KG1 (cell line): Measurements from ENCODE around the gene ADD2.
"Not testable (repeated sequence)": the region's sequence is repeated elsewhere in the genome, so short reads cannot be mapped to it uniquely, and the experiment has no call there.

Experiments used
- DNase-seq: peaks from one replicate; lab custom pipeline; 2025; lab: John Stamatoyannopoulos, UW

ADD2 gene

DNA sequence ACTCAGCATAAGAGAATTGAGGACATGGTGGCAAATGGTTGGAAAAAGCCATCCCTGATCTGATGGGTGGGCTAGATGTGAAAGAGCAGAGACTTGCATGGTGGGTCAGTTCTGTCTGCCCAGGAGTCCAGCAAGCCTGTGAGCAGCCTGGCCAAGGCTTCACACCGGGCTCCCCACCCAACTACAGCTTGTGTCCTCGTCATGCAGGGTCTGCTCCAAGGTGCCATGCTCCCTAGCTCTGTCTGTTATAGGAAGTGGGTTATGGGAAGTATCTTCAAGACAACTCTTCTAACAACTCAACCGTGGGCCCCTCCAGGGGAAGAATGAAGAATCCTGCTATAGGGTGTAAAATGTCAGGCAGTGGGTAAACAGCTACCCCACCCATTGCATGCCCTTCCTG lies 97.4 kb downstream of the ADD2 start:
- no peak for DNase-seq

DNA sequence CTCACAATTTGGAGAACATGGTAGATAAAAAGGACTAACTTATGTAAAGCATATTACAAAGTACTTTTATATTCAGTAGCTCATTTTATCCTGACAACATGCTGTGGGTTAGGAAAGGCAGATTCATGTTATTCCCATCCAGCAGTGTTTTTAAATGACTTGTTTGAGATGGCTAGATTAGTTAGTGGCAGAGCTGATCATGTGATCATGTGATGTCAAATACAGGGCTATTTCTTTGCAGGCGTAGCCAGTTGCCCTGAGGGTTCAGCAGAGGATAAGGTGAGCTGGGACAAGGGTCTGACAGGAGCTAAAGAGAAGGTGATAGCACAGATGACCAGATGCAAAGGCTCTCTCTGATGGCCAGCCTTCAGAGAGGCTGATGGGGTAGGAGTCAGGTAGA lies 97.8 kb downstream of the ADD2 start:
- no peak for DNase-seq

DNA sequence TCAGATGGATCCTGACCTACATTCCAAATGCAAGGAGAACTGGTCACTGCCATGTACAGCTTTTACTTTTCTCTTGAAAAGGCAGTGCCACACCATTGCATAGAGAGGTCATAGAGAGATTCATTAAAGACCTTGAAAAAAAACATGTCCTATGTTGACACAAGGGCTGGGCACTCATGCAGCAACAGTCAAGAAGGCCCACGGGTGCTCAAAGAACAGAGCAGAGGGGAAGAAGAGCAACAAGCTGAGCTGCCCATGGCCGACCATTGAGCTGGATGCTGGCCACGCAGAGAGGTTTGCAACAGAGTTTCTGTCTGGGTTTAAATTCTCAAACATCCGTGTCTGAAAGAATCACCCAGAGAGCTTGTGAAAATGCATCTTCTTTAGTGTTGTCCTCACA lies 99.1 kb downstream of the ADD2 start:
- no peak for DNase-seq

DNA sequence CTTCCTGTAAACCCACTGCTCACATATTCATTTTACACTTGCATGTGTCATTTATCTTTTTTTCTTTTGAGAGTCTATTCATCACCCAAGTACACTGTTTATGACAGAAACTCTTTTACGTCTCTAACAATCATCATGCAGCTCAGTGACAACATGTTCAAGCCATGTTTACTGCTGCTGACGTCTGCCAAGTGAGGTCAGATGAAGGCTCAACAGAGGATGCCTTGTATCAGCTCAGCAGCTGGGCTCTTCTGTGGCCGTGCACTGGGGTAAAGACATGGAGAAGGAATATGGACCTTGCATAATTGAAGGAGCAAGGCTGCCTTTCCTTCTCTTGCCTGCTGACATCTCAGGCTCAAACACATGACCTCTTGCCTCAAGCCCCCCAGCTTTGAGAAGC lies 99.6 kb downstream of the ADD2 start:
- DNase-seq: no peak

DNA sequence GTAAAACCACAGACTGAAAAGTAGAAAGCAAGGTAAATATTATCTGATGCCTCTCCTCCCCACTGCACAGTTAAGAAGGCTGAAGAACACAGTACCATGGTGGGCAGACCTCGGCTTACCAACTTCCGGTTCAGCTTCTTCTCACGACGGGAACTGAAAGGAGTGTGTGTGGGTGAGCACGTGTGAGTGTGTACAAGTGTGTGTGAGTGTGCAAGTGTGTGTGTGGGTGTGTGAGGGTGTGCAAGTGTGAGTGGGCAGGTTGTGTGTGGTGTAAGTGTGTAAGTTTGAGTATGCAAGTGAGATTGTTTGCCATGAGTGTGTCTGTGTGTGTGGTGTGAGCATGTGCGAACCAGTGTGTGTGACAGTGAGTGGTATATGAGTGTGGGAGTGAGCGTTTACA lies 103.5 kb downstream of the ADD2 start:
- no peak for DNase-seq

DNA sequence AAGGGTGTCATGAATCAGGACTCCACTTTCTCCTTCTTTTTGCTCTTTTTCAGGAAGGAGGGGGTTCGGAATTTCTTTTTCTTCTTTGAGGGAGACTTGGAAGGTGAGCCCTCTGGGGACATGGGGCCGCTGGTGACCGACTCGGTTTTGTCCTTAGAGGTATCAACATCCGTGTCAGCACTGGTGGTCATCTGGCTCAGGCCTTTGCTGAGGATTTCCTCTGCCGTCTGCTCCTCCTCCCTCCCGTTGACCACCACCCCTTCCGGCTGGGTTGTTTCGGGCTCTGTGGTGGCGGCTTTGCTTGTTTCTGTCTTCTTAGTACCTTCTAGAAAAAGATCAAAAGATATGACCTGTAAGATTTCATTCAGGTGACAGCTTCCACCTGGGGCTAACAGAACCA lies 104.6 kb downstream of the ADD2 start:
- DNase-seq: no peak

DNA sequence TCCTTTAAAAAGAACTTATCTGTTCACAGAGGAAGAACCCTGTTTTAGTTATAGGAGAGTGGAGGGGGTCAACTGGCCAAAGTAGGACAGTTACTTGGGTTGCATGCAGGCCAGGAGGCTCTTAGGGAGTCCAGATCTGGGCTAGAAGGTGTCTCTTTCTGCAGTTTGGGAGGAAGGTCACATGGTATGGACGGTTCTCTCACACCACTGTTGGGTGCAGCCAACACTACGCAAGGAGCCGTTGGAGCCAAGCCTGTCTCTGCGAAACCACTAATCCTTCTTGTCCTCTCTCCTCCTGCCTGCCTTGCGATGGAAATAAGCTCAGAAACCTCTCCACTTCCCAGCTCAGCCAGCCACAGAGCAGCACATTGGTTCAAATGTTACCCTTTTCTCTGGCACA lies 108.4 kb downstream of the ADD2 start:
- DNase-seq: no peak

DNA sequence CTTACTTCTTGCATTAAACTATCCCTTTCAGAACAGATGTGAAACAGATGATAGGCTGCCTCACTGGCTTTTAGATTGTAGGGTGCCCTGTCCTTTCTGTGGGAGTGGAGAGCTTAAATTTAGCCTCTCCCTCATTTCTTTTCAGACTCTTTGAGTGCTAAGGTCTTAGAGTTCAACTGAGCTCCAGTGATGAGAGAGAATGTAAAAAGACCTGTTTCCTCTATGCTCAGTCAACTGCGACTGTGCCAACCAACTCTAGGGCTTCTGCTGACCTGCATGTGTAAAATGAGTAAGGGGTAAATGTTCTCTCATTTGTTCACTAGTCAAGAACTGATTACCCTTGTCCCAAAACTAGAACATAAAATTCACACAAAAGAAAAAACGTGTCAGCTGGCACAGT lies 109.5 kb downstream of the ADD2 start:
- no peak for DNase-seq

DNA sequence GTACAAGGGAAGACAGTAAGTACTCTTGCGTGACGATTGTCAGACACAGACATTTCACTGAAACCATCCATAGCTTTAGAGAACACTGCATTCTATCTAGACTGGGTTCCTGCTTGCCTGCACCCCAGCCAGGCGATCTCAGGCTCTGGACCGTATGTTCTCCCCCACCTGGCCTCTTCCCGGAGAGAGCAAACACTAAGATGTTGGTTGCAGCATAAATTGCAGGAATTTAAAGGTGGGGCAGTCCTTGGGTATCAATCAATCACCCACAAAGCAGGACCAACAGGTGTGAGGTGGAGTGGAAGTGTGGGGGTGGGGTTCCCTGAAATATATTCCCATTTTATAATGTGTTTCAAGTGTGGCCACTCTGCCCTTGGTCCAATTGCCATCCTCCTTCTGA lies 110.8 kb downstream of the ADD2 start:
- DNase-seq: no peak

DNA sequence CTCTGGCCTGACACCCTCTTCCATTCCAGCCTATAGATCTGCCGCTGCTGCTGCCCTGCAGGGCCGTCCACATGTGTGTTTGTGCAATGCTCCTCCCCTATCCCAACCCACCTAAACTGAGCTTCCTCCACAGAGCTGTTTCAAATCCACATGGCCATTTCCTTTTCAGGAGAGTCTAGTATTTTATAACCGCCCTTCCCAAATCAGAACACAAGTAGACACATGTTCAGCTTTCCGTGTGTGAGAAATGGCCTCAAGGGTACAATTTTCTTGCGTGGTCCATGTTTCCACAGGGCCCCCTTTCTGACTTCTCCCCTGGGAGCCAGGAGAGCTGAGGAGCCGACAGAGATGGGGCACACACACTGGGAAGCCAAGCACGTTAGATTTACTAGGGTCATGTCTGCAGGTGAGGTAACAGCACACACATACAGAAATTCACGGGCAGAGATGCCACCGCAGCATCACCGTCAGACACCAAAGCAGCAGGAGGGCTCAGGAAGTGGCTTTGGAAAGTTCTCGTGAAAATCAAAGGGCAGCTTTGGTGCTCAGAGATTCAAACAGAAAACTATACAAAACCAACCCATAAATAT lies 111.5 kb downstream of the ADD2 start:
- no peak for DNase-seq

DNA sequence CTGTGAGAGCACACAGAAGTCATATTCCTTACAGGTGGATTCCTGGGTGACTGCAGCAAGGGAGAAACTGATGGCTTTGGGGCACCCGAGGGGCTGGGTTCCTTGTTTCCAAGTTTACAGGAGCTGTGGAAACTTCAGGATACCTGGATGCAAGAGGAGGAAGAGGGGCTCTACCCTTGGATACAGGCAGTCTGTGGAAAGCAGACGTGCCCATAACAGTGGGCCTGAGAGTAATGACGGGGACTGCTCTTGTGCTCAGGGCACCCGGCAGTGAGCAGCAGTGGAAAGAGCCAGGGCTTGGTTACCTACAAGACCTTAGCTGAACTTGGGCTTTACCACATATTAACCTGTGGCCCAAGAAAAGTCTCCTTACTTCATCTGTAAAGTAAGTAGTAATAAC lies 112.2 kb downstream of the ADD2 start:
- DNase-seq: no peak

DNA sequence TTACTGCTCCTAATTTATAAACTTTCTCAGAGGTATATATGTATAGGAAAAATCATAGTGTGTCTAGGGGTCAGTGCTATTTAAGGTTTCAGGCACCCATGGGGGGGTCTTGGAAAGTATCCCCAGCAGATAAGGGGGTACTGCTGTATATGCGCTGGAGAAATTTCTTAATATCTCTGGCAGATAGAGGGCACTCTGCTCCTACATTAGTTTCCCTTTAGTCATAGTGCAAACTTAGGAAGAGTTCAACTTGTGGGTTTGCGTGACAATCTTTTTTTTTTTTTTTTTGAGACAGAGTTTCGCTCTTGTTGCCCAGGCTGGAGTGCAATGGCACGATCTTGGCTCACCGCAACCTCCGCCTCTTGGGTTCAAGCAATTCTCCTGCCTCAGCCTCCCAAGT lies 112.8 kb downstream of the ADD2 start:
- not testable (repeated sequence) for DNase-seq

DNA sequence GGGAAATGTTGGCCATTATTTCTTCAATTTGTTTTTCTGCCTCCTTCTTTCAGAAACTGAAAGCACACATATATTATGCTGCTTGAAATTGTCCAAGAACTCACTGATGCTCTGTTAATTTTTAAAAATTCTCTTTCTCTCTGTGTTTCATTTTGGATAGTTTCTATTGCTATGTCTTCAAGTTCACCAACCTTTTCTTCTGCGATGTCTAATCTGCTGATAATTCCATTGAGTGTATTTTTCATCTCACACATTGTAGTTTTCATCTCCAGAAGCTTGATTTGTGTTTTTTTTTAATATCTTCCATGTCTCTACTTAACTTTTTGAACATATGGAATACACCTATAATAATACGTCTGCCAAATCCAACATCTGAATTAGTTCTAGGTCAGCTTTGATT lies 116.3 kb downstream of the ADD2 start:
- no peak for DNase-seq

DNA sequence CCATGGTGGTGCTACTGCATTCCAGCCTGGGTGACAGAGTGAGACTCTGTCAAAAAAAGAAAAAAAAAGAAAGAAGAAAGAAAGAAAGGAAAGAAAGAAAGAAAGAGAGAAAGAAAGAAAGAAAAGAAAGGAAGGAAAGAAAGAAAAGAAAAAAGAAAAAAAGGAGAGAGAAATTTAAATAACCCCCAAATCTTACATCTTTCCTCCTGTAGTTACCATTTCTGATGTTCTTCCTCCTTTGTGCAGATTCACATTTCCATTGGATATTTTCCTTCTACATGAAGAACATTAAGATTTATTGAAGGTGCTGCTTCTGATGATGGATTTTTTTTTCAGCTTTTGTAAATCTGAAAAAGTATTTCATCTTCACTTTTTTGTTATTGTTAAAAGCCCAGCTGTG lies 117.0 kb downstream of the ADD2 start:
- DNase-seq: no peak

DNA sequence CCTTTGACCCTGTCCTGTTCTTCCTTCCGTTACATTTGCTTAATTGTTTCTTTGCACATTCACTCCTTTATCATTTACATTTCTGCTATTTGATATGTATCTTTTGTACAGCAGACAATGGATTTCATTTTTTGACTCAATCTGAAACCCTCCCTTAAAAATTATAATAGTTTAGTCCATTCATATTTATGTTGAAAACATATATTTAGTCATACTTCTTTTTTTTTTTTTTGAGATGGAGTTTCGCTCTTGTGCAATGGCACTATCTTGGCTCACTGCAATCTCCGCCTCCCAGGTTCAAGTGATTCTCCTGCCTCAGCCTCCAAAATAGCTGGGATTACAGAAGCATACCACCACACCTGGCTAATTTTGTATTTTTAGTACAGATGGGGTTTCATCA lies 119.0 kb downstream of the ADD2 start:
- DNase-seq: no peak

DNA sequence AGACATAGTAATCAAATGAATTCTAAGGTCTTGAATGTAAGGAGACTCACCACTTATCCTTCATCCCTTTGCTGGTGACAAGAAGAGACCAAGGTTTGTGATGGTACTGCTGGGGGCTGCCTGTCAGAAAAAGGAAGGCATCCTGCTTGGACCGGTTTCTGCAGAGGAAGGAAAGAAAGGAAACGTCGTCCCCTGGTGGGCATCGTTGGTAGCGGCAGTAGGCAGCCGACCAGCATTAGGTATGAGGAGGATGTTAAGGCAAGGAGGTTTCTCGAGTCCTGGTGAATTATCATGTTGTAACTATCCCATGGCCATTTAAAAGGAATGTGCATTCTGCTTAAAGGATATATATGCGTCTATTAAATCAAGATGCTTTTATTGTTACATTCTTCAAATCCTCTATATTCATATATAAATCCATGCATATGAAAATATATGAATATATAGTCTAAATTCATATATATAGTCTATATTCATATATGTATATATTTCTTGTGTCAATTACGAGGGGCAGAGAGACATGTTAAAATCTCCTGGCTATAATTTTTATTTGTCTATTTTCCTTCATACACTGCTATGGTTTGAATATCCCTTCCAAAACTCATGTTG lies 120.0 kb downstream of the ADD2 start:
- peak; percentile 29 for DNase-seq

DNA sequence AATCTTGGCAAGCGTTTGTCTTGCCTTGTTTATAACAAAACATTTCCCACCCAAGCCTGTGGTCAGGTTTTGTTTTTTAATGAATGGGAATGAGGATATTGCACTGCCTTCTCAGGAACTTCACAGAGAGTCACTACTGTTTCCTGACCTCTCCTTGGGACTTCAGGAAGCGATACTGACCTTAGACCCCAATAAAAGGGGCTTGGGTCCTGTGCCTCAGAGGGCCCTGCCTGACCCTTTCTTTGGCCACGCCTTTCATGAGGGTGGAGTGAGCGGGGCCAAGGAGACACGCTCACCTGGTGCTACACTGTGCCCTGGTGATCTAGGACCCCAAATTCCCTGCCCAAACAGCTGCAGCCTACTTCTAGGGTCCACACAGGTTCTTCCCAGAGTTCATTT lies 121.6 kb downstream of the ADD2 start:
- DNase-seq: no peak

DNA sequence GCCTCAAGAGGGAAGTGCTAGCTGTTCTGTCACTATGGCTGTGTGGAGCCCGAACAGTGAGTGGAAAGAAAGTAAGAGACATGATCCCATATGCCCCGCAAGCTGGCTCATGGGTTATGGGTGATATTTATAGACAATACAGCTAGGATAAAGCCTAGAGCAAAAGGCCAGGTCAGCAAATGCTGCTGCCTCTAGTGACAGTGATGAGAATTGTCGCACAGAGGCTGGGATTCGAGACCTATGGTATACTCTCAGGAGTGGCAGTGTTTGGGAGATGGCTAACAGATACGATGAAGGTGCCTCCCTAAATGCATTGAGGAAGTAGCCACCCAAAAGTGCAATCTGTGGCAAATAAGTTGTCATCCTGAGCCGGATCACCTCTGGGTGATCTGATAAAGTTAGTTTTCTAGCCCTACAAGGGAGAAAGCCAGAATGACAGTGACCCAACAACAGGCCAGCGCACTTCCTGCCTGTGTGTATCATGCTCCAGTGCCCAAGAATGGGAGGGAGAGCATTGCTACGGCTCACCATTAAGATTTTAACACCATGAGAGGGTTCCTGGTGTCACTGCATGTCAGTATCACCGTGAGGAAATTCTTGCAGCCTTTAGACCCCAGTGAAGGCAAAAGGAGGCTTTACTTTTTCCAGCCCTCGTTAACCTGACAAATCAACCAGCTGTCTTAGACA lies 122.1 kb downstream of the ADD2 start:
- DNase-seq: no peak

DNA sequence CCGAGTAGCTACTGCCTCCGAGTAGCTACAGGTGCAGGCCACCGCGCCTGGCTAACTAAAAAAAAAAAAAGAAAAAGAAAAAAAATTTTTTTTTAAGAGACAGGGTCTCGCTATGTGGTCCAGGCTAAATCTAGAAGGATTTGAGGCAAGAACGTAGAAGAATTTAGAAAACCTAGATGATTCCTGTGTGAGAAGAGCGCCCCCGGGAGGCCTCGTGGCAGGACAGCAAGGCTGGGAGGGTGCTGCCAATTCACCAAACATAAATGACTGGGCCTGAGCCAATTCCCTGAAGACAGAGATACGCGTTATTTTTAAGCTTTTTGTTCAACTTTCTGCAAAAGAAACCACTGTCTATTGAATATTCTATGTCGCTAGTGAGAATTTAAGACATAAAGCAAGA lies 124.3 kb downstream of the ADD2 start:
- no peak for DNase-seq

DNA sequence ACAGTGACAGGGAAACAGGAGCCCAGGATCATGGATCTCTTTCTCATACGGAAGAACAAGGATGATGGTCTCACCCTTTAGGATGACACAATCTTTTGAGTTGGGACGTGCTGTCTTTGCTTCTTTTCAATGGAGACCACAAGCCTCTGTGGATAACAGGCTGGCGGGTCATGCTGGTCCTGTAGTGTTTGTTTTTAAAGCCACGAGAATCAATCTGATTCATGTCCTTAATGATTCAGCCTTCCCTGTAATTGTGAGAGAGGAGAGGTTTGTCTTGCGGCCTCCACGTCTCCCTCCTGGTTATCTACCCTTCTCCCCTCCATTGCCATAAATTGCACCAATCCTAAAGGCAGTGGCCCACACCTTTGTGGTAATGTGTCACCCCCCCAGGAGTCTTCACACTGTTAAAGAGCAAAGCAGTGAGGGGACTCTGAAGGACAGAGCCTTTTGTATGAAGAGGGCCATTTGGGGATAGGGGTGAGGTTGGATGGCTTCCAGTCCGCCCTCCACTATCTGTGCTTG lies 126.7 kb downstream of the ADD2 start:
- DNase-seq: no peak

DNA sequence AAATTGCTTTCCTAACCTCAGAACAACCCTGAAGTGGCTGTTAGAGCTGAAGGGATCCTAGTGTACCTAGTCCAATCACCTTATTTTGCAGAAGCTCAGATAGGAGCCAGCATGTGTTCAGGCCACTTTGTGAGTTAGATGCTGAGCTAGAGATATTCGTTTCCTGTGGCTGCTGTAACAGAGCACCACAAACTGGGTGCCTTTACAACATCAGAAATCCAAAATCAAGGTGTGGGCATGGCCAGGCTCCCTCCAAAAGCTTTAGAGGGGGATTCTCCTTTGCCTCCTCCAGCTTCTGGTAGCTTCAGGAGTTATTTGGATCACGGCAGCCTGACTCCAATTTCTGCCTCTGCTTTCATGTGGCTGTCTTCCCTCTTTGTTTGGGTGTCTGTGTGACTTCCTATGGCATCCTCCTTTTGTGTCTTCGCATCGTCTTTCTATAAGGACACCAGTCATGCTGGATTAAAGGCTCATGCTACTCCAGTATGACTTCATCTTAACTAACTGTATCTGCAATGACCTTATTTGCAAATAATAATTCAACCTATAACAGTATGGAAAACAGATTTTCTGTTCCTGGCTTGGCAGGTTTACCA lies 128.1 kb downstream of the ADD2 start:
- DNase-seq: no peak

DNA sequence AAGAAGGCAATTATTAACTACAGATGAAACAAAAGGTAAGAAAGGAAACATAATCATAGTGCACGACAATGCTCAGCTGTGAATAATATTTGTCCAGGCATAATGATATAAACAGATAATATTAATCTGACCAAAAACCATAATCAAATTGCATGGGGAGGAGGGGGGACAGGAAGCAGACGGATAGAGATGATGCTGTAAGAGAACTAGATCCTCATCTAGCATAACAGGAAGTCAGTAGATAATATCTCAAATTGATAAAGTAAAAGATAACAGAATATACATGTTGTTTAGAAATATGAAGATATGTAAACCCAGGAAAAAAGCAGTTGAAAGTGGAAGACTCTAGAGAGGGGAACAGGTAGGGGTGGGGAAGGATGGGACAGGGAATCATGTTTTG lies 129.4 kb downstream of the ADD2 start:
- DNase-seq: no peak

DNA sequence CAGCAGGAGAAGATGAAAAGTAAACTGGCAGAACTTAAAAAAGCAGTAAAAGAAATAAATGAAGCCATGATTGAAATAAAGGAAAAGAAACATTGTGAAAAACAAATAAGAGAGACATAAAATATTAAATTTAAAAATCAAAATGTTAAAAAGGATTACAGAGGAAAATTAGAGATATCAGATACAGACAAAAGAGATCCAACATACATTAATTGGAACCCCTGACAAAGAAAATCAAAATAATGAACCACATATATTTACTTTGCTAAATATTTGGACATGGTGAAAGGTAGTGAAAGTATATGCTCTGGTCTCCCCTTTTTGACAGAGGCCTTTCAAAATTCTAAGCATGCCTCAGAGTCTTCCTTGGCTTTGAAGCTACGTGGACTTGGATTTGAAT lies 134.5 kb downstream of the ADD2 start:
- no peak for DNase-seq
